GM12892 (cell line): Measurements from ENCODE around the gene CACNB4.

Experiments used
- POLR2A ChIP-seq: IDR thresholded peaks from 2 replicates; pipeline ENCODE4 v1.6.1; 2011; ENCODE audit warnings: low read depth, low read length, control low read depth
- POLR2AphosphoS5 ChIP-seq: IDR thresholded peaks from 2 replicates; pipeline ENCODE4 v1.6.1; 2011; ENCODE audit warnings: low read depth, low read length, control low read depth
- TAF1 ChIP-seq: IDR thresholded peaks from 2 replicates; pipeline ENCODE4 v1.6.1; 2011; ENCODE audit warnings: low read depth, mild to moderate bottlenecking, control low read depth, low read length, borderline replicate concordance

GRCh38 chr2:152078023-152078422, 20.8 kb downstream of the CACNB4 start:
- TF ChIP-seq POLR2A (no peak), POLR2AphosphoS5 (no peak), TAF1 (no peak)
